Stimulated activated CD4-positive, alpha-beta T cell treated with anti-CD3 and anti-CD28 coated beads, Interleukin-4, amount 100 ng/mL, for 48 hours (primary cell): ENCODE data around the gene CPE.

ENCODE experiments used
- DNase-seq, 2 donors: peaks; one replicate each; pipeline ENCODE4 v3.0.0-alpha.2; 2020; ENCODE audit warnings: low read depth in 2 of 2

CPE gene

DNA sequence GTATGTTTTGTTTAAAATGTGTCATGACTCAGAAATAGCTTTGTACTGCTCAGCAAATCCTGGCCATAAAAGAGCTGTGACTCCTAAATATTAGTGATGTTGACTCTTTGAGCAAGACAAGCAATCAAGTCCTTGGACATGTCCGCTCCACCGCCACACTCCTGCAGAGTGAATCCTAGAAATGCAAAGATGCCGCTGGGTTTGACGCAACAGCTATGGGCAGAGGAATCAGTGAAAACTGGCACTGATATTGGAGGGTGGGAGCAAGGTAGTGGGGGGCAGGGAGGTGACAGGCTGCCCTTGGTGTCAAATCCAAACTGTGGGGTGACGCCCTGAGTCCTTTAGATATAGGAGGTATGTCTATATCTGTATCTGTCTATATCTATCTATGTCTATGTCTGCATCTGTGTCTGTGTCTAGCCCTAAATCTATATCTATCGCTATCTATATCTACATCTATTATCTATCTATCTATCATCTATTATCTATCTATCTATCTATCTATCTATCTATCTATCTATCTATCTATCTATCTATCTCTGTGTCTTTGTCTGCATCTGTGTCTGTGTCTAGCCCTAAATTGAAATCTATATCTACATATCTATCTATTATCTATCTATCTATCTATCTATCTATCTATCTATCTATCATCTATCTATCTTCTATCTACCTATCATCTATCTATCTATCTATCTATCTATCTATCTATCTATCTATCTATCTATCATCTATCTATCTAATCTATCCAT lies 129.7 kb downstream of the CPE start:
- DNase-seq = no peak

DNA sequence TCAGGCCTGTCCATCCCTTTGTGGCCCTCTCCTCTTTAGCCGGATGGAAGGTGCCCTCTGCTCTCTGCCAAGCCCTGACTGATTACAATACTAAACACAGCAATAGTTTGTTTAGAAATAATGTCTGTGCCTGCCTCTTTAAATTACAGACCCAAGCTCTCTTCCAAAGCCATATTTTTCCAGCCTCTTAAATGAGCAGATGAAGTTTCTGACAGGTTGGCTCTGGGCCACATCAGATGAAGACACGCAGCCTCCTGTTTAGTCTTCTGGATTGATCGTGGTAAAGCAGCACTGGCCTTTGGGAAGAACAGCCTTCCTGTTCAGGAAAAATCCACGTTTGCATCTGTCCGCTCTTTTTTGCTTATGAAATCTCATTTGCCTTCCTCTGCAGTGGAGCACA lies 133.6 kb downstream of the CPE start:
- no peak for DNase-seq

DNA sequence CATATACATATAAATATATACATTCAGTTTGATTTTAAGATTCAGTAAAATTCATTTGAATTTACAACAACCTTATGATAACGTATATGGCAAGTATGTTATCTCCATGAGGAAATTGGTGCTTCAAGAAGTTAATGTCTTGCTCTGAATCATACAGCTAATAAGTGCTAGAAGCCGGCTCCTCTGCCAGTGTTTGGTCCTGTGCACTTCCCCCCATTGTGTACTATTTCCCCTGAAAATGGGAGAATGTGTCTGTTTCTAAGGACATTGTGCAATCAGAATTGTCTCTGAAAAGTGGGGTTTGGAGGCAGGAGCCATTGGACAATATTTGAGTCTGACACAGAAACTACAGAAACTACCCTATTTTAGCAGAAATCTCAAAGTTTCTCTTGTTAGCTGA lies 135.9 kb downstream of the CPE start:
- DNase-seq = no peak

DNA sequence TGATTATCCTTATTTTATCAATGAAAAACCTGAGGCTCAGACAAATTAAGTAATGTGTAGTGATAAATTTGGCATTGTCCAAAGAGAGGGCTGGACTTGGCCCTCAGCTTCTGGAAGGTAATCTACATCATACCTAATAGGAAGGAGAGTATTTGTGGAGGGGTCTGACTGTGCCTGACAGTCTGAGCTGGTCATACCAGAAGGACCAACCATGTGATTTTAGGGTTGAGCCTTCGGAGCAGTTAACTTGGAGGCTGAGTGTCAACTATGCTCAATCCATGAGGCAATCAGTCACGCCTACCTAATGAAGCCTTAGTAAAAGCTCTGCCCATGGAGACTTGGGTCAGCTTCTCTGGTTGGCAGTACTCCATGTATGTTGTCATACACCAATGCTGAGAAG lies 136.4 kb downstream of the CPE start:
- DNase-seq = no peak

DNA sequence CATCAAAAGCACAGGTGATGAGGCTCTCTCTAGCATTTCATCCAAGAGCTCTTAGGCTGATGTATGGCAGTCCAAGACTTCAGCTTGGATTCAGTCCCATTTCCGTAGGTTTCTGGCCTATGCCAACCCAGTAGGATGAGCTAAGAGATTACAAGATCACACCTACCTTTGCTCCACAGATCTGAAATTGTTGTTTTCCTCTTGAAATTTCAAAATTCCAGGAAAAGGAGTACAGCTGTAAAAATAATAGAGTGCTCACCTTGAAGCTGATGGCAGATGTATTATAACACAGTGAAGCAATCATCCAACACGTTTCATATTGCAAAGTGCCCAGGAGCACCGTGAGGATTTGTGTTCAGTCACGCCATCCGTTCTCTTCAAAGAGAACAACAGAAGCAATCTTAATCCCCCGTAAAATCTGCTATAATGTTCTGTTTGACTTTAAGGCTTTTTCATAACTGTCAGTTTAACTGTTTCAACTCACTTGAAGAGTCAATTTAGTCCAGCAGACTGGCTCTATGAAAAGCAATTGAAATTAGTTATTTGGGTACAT lies 137.5 kb downstream of the CPE start:
- DNase-seq = no peak

DNA sequence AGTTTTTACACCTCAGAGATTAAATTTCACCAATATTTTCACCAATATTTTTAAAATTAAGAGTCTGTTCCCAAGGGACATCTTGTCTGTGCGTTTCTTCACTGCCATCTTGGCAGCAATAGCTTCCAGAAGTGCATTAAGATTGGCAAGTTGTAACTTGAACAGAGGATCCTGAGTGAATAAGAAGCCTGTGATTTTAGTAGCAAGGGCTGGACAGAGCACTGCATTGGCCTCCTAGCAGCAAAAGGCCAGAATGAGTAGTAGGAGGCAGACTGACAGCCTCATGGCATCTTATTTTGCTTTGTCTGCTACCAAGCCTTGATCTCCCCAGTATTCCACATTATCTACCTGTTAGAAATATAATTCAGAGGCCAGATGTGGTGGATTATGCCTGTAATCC lies 138.4 kb downstream of the CPE start:
- no peak for DNase-seq

DNA sequence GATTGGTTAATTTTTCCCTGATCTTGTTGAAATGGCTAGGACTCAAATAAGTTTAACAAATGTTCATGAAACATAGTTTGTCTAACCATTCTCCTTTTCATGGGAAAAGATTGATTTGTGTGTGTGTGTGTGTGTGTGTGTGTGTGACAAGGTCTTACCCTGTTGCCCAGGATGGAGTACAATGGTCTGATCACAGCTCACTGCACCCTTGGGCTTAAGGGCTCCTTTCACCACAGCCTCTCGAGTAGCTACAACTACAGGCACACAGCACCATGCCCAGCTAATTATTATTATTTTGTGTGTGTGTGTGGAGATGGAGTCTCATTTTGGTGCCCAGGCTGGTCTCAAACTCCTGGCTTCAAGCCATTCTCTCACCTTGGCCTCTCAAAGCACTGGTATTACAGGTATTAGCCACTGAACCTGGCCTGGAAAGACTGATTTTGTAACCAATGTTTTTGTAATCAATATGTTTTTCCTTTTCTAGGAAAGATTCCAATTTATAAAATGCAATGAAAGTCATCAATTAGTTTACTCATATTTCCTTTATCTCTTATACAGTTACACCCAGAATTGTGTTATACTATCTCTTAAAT lies 139.3 kb downstream of the CPE start:
- DNase-seq = no peak

DNA sequence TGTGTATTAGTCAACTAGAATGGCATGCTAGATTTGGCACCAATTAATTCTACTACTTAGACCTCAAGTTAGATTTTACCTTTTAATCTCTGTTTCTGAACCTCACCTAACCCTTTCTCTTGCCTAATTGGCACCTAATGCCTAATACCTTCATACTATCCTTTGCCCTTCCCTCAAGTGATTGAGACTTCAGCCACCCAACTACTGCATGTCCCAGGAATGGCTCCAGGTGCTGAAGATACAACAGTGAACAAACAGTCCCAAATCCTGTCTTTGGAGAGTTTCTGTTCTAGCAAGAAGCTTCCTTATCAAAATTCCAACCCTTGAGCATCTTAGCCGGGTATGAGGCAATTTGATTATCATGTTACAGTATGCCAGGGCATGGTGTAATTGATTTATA lies 139.9 kb downstream of the CPE start:
- DNase-seq = no peak

DNA sequence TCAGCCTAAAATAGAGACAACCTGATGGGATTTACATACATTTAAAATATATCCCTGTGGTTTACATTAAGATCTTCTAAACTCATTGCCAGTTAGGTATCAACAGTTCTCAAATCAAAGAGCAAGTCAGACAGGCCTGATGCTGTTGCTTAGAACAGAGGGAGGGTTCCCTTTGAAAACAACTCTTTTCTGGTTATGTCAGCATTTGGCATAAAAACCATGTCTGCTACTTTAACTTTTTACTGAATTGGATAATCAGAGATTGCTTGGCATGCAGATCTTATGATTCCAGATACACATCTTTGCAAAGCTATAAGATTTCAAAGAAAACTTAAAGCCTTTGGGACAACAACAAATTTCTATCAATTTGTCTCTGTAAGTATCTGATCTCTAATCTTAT lies 140.8 kb downstream of the CPE start:
- DNase-seq = no peak

DNA sequence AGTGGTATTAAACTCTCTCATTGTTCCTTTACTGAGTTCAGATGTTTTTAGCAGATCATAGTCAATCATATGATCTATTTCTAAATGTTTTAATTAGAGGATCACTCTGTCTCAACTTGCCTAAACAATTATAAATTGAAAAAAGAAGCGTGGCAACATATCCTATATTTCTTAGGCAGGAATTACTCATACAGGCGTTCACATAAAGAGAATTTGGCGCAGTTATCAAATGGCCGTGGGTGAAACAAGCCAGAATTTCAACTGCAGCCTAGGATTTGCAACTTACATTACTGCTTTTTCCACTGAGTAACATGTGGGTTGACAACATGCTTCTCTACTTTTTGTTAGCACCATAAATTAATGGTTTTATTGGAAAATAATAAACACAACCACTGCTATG lies 141.3 kb downstream of the CPE start:
- DNase-seq = no peak

DNA sequence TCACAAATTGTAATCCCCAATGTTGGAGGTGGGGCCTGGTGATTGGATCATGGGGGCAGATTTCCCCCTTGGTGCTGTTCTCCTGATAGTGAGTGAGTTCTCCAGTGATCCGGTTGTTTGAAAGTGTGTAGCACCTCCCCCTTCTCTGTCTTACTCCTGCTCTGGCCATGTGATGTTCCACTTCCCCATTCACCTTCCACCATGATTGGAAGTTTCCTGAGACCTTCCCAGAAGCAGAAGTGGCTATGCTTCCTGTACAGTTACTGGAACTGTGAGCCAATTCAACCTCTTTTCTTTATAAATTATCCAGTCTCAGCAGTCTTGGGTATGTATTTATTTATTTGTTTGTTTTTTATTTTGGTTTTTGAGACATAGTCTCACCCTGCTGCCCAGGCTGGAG lies 143.2 kb downstream of the CPE start:
- DNase-seq = no peak

DNA sequence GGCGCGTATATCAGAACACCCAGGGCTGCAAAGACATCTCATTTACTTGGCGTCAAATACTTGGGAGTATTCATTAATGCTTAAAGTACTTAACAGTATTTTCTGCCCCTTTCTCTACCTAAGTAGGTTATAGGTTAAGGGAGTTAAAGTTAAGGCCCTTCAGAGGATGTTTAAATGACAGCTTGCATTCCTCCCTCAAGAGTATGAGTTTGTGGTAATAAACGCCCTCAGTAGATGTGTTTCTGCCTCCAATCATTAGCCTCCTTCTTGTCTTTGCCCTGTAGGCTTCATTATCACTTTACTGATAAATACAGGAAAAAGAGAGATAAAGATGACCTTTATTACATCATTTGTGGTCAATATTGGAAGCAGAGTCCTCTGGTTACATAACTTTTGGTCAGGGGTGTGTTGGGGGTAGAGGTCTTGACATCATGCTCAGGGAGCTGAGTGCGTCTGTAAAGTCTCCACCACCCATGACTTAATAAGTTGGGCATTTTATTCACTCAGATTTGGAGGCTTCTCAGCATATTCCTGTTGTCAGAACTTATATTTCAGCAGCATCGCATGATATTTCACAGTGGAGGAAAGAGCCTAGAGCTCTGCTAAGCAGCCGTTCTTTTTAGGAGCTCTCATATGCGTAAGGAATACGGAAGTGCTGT lies 145.9 kb downstream of the CPE start:
- DNase-seq = no peak

DNA sequence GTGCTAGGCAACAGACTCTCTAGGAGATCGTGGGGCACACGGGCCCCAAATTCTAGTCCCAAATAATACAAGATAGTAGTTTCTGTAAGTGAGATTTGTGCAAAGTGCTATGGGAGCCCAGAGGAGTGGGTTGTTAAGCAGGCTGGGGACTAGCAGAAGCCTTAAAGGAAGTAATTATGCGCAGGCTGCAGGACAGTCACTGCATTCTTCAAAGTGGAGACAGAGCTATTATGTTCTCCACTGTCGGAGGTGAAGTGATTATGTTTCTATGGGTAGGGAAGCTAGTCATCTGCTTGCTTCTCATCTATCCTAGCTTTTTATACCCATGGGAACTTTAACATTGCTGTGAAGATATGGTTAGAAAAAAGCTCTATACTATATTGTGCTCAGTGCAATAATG lies 154.2 kb downstream of the CPE start:
- no peak for DNase-seq

DNA sequence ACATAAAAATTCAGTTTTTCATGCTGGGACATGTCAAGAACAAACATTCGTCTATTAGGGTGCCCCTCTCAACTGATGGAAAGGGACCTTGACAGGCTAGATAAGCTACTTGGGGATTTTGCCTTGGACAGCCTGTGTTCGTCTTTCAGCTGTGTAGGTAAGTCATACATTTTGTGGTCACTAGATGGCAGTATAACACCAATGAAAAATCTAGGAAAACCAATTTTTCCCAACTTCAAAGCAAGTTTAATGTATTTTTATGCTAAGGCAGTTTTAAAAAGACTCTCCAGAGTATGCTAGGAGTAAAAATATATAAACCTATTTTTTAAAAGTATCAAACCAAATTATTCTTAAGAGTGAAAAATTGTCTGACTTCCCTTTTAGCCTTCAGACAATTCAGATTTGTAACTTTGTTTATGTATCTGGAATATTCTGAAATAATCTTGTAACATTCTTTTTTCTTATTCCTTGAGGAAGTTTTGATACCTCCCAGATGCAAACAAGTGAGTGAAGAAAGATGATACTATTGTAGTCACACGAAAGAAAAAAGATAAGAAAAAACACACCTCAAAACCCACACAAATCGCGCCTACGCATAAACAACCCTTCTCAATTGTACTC lies 158.3 kb downstream of the CPE start:
- no peak for DNase-seq

DNA sequence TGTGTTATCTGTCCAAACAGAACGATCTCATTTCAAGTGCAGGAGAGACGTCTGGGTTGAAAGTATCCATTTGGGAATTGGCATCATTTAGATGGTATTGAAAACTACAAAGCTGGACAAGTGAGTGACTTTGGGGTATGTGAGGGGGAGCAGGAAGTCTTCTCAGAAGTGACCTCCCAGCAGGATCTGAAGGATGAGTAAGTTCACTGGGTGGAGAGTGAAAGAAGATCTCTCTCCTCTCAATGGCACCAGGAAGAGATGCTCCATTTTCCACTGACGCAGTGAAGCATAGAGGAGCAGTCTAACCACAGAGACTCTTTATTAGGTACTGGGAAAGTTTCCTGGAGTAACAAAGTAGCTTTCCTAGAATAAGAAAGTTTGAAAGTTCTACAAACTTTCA lies 161.0 kb downstream of the CPE start:
- DNase-seq = no peak

DNA sequence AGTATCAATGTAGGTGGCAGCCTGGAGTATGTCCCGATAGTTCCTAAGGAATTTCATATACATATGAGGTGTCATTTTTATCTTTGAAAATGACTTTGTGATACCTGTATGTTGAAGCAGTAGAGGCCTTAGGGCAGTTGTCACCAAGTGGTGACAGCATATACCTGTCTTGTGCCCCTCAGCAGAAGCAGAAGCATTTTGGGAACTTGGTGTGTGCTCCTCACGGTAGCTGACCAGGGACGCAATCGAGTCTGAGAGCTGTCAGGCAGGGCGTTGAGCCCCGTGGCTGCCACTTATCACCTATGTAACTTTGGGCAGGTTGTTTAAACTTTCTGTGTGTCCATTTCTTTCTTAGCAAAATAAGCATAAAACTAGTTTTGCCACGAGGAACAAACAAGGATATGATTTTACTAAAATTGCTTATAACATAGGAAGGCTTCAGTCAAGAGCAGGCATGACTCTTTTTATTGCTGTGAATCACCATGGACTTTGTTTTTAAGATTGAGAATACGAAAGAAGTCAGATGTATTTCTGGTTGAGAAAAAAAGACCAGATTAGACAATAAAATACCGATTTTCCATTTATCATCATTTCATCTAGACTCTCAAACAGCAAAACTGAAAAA lies 161.5 kb downstream of the CPE start:
- DNase-seq = no peak

DNA sequence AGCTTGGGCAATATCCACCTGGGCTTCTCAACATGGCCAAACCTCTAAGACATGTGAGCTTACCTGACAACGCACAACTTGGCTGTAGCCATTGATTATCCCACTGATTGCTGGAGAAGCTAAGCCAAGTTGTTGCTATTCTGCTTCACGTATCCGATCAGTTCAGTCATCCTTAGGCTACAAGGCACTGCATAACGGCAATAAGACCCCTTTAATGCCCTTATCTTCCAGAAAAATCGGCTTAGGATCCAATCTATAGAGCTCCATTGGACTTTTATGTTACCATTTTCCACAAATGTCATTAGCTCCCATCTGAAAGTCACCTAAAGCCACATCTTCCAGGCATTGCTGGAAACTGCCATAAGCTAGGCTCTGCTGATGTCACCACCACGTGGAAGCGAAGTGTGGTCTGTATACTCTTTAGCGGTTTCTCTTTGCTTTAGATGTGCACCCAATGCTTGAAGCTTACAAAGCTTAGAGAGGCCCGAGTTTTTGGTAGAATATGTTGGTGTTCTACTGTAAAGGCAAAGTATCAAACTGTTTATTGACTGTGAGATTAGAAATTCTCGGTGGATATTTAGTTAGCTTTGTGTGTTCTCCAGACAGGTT lies 163.1 kb downstream of the CPE start:
- DNase-seq = no peak

DNA sequence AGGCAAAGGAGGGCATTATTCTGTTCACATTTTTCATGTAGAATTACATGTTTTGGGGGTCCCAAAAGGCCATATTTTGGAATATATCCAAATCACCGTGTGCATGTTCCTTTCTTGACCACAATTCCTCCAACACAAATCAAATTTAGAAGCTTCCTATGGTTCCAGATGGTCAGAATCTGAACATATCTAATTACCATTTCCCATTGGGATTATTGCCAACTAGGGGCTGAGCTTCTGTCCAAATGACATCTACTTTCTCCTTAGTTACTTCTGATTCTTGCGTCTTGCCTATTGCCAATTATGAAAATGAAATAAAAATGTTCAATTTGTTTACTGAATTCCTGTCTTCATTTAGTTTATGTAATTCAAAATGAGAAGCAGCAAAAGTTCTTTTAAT lies 163.7 kb downstream of the CPE start:
- DNase-seq = no peak
